ENCODE data around the gene FHOD1.

FHOD1 gene

GRCh38 chr16:67277999-67278772, 30.9 kb upstream of the FHOD1 start:
- DNase-seq (ENCODE audit: insufficient read length, low spot score): no peak
- FAIRE-seq: no peak

DNA sequence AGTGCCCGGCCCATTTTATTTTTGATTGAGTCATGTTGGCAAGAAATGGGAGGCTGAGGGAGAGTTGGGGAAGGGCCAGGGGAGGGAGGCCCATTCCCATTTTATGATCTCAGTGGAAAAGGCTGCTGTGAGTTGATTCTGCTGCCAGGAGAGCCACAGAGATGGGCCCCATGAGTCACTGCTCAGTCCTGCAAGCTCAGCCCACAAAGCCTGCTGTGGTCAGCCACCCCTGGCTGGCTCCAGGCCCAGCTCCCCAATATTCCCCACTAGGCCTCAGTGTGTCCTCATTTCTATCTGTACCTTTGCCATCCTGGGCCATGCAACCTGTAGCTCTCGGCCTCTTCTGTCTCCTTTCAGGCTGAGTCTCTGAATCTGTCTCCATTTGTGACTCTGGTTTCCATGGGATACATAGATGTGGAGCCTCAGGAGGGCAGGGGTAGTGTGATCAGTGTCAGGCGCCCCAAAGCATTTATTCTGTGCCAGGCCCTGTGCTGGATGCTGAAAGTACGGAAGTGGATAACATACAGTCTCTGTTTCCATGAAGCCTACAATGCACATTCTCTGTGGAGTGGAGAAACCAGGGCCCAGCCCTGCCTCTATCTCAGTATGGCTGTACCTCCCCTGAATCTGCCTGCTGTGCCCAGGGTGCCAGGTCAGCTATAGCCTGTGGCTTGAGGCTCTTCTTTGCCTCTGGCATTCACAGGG, 30.2 kb upstream of the FHOD1 start:
- FAIRE-seq: no peak
- no peak for DNase-seq (ENCODE audit: insufficient read length, low spot score)

- DNase-seq (ENCODE audit: insufficient read length, low spot score) (no peak), FAIRE-seq (no peak)
These were observed 28.0 kb upstream of the FHOD1 start for GRCh38 chr16:67275321-67275720.

- FAIRE-seq: no peak
- no peak for DNase-seq (ENCODE audit: insufficient read length, low spot score)
These were observed 24.2 kb upstream of the FHOD1 start for GRCh38 chr16:67271446-67271845.

- no peak for DNase-seq (ENCODE audit: insufficient read length, low spot score)
- FAIRE-seq: no peak
These were observed 23.7 kb upstream of the FHOD1 start for GRCh38 chr16:67270931-67271338.

DNA sequence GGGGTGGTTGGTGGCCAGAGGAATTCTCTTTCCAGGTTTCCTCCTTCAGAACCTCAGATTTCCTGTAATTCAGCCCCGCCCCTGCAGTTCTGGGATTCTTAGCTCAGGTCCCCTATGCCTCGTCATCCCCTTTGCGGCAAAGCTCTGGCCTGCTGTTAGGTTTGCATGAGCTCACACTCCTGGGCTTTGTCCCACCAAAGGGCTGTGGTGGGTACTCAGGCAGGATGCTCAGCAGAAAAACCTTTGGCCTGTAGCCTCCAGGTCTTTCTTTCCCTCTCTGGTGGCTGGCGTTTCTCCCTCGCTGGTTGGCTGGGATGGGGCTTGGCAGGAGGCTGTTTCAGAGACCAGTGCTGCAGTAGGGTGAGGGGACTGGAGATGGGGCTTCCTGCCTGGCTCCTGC, 22.5 kb upstream of the FHOD1 start:
- FAIRE-seq (no peak), DNase-seq (ENCODE audit: insufficient read length, low spot score) (no peak)

DNA sequence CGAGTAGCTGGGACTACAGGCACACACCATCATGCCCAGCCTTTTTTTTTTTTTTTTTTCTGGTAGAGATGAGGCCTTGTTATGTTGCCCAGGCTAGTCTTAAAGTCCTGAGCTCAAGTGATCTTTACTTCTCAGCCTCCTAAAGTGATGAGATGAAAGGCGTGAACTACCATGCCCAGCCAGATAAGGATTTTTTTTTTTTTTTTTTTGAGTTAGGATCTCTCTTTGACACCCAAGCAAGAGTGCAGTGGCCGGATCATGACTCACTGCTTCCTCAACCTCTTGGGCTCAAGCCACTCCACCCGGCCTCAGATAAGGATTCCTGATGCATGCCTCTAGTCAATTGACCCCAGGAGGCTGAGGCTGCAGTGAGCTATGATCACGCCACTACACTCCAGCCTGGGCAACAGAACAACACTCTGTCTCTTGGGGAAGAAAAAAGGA, 20.9 kb upstream of the FHOD1 start:
- FAIRE-seq: no peak

DNA sequence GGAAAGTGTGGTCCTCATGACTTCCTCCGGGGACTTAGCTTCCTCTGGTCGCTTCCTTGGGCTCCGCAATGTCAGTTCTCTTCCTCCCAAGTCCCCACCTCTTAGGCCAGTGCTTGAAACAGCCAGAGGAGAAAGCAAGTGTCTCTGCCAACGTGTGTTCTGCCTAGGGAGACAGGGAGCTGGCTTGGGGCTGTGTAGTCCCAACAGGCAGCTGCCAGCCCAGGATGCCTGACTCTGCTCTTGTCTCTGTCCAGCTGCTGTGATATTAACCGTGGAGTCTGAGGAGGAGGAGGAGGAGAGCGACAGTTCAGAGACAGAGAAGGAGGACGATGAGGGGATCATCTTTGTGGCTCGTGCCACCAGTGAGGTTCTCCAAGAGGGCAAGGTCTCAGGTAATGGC, 18.6 kb upstream of the FHOD1 start:
- no peak for DNase-seq (ENCODE audit: insufficient read length, low spot score)
- FAIRE-seq: no peak

More for the DNA sequence above, 20.9 kb upstream of the FHOD1 start:
- no peak for DNase-seq (ENCODE audit: insufficient read length, low spot score)

GRCh38 chr16:67264866-67265265, 17.6 kb upstream of the FHOD1 start:
- FAIRE-seq (no peak), DNase-seq (ENCODE audit: insufficient read length, low spot score) (no peak)

GRCh38 chr16:67264277-67264676, 17.0 kb upstream of the FHOD1 start:
- DNase-seq (ENCODE audit: insufficient read length, low spot score) (no peak), FAIRE-seq (no peak)

DNA sequence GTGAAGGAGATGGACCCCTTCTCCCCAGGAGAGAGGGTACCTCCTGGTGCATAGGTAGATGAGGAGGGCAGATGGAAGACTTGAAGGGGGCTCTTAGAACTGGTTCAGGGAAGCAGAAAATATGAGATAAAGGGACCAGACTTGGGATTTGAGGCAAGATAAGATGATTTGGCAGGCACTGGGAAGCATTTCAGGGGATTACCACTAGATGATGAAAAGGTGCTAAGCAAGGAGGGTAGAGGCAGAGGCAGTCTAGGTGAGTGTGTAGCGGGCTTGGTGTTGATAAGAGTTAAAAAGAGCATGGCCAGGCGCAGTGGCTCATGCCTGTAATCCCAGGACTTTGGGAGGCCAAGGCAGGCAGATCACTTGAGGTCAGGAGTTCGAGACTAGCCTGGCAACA, 15.9 kb upstream of the FHOD1 start:
- DNase-seq (ENCODE audit: insufficient read length, low spot score) (no peak), FAIRE-seq (no peak)

DNA sequence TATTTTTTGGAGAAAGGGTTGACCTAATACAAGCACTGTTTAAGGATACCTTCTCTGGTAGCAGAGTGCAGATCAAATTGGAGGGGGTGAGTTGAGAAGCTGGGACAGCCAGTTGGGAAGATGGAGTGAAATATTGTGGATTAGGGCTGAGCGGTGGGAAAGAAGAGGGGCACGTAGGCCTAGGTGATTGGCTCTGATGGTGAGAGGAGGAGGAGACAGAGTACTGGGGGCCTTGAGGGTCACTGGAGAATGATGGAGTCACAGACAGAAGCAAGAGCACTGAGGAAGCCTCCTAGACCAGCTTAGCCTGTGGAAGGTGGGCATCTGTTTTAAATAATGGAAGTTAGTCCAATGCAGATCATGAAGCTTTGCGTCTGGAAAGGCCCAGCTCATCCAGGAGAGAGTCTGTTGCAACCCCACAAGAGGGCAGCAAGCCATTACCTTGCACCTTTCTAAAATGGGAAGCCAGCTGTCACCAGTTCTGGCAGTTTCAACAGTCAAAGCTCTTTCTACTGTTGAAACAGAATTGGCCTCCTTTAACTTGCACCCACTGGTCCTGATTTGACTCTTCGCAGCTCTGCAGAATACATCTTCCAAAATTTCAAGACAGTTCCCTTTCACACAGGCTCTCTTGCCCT, 13.3 kb upstream of the FHOD1 start:
- DNase-seq (ENCODE audit: insufficient read length, low spot score): no peak
- no peak for FAIRE-seq

GRCh38 chr16:67259705-67260104, 12.4 kb upstream of the FHOD1 start:
- DNase-seq (ENCODE audit: insufficient read length, low spot score) (no peak), FAIRE-seq (no peak)

GRCh38 chr16:67258161-67258835, 11.0 kb upstream of the FHOD1 start:
- FAIRE-seq: no peak
- DNase-seq (ENCODE audit: insufficient read length, low spot score): no peak

DNA sequence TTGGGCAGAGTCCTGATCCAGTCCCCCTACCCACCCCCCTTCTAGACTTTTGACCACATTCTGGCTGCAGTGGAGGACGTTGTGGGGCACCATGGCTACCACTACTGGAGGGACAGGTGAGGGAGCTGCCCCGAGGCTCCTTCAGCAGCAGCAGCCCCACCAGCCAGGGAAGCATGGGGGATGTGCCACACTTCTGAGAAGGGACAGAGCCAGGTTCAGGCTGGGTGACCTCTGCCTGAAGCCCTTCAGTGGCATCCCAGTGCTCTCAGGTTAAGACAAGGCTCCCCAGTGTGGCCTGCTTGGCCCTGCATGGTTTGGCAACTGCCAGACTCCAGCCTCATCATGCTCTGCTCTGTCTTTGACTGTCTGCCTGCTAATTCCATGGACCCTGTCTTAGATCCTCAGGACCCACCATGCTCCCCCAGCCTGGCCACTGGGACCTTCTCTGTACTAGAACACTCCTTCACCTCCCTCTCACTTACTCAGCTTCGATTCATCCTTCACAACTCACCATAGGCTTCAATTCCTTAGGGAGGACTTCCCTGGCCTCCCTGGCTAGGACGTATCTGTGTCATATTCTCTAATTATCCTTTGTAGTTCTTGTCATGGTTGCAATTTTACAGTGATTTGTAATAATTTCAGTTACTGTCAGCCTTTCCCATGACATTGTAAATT, 10.3 kb upstream of the FHOD1 start:
- no peak for FAIRE-seq

GRCh38 chr16:67256701-67257230, 9.5 kb upstream of the FHOD1 start:
- DNase-seq (ENCODE audit: insufficient read length, low spot score): no peak
- FAIRE-seq: no peak

More for the DNA sequence above, 10.3 kb upstream of the FHOD1 start:
- DNase-seq (ENCODE audit: insufficient read length, low spot score): no peak

- no peak for FAIRE-seq
- no peak for DNase-seq (ENCODE audit: insufficient read length, low spot score)
These were observed 8.4 kb upstream of the FHOD1 start for GRCh38 chr16:67255553-67256221.

DNA sequence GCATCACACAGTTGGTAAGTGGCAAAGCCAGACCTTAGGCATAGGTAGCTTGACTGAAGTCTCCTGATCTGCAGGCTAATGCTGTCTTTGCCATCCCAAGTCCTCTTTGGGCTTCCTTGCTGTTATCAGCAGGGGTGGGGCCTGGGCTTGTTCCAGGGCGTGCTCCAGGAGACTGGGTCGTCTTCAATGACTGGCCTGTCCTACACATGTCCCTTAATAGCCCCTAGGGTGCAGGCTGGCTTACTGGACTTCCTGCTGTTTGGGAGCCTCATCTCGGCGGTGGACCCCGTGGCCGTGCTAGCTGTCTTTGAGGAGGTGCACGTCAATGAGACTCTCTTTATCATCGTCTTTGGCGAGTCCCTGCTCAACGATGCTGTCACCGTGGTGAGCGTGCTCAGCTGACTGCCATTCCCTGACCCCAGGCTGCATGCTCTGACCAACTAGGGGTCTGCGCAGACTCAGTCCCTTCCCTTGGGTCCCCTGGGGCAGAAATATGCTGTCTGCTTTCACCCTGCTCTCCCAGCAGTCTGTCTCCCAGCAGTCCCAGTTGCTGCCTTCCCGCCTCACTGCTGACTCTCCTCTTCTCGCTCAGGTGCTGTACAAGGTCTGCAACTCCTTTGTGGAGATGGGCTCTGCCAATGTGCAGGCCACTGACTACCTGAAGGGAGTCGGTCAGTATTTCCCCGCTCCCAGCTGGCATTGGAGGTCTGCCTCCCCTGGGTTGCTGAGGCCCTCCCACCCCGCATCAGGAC, 7.7 kb upstream of the FHOD1 start:
- FAIRE-seq: no peak
- no peak for DNase-seq (ENCODE audit: insufficient read length, low spot score)

Data from GM19239 (cell line).